ENCODE results near the gene TNFAIP3.

- TF ChIP-seq CTCF (IDR thresholded peaks at IDR 0.05) (no peak), POLR2A (IDR thresholded peaks at IDR 0.05; ENCODE audit: low read depth) (no peak), EP300 (IDR thresholded peaks at IDR 0.05) (no peak), POLR2AphosphoS5 (IDR thresholded peaks at IDR 0.05) (no peak)
Measured at GRCh38 chr6:137860394-137861005, 6.6 kb upstream of the TNFAIP3 start.

All from esophagus muscularis mucosa (tissue), 4 donors.